Esophagus muscularis mucosa (tissue), 4 donors: ENCODE results near the gene ANKRD16.

ENCODE experiments used
- CTCF ChIP-seq, 3 experiments: fragments of 200-600 bp in 2 of 3; fragments of 450-650 bp in 1 of 3; sonication (generic) in 2 of 3; IDR thresholded peaks; one replicate each; pipeline ENCODE4 v1.5.1; 2017 to 2019; ENCODE audit warnings: antibody characterized with exemption in 3 of 3, mild to moderate bottlenecking in 2 of 3, moderate library complexity in 1 of 3
- EP300 ChIP-seq: sonication (generic); formaldehyde crosslinking; IDR thresholded peaks from one replicate; pipeline ENCODE4 v1.6.1; 2017; ENCODE audit warnings: antibody characterized with exemption
- POLR2A ChIP-seq: fragments of 450-650 bp; IDR thresholded peaks from one replicate; pipeline ENCODE4 v1.6.1; 2017; ENCODE audit warnings: antibody characterized with exemption, moderate library complexity, mild to moderate bottlenecking, low read depth

- no peak for TF ChIP-seq CTCF (IDR thresholded peaks at IDR 0.05)
- no peak for TF ChIP-seq EP300
- no peak for TF ChIP-seq POLR2A
Measured at GRCh38 chr10:5835446-5836095, 54.1 kb downstream of the ANKRD16 start.
